CD4-positive, alpha-beta T cell treated with Interleukin-2 at 100 ng/mL for 4 hours (primary cell): ENCODE measurements around the gene ZIK1.
A peak's percentile ranks its signal among the peaks of the same experiment; 100 is the strongest.

Source experiments
- DNase-seq: peaks from one replicate; pipeline ENCODE4 v3.0.0-alpha.2; 2020; ENCODE audit warnings: low spot score

ZIK1 gene

DNA sequence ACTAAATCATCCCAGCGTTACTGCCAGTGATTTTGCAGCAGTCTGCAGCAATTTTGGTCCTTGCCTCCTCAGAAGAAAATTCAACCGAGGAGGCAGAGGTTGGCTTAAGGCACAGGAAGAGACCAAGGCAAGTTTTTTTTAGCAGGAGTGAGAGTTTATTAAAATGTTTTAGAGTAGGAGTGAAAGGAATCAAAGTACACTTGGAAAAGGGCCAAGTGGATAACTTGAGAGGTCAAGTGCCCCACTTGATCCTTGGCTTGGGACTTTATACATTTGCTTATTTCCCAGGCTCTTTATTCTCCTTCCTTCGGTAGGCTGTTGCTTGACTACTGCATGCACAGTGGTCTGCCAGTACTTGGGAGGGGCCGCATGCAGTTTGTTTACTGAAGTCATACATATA lies 27.2 kb downstream of the ZIK1 start:
- DNase-seq, result no peak

DNA sequence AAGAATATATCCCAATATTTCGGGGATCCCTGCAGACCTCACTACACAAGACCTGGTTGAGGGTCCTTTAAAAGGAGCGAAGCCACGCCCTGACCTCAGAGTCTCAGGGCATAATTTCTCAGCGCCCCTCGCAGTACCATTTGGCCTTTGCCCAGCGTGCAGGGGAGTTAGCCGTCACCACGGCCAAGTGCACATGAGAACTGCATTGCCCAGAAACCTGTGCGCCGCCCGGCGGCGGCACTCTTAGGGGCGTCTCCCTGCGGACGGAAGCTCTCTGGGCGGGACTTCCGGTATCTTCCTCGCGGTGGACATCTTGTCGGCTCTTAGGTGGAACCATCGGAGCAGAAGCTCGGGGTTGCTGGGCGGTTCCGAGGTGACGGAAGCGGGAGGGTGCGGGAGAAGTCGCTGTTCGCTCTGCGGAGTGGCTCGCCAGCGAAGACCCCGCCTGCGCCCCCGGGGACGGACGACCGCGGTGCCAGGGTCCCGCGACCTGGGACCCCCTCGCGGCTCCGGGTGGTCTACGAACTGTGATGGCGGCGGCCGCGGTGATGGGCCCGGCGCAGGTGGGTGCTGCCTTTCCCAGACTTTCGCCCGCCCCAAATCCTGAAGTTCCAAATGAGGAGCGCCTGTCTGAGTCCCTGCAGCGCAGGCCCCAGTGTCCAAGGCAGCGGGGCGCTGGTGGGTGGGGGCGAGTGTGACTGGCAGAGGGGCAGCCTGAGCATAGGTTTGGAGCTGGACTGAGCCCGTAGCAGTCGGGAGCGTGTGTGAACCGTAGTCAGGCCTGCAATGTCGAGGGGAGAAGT lies 30.2 kb downstream of the ZIK1 start, which contains the start of gene ZNF134:
TSS of gene ZNF134 (plus strand) at position 302 of the 803 bp plus-strand sequence. CDS start 5,227 bp downstream, outside the sequence.
- peak; percentile 93 for DNase-seq

DNA sequence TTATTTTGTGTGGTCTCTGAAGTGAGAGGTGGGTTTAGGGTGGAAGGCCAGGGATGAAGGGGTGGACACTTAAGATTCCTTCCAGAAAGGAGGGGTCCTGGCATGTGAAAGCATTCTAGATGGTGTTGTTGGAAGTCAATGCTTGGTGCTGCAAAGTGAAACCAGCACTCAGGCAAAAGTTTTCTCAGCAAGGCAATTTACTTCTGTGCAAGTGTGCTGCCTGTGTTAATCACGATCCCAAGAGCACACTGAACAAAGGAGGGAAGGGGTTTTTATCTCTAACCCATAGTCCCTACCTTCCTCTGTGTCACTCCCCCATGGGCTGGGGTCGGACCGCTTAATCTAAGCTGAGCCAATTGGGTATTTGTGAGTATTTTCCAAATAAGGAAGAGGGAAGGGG lies 31.4 kb downstream of the ZIK1 start:
- DNase-seq, result no peak

DNA sequence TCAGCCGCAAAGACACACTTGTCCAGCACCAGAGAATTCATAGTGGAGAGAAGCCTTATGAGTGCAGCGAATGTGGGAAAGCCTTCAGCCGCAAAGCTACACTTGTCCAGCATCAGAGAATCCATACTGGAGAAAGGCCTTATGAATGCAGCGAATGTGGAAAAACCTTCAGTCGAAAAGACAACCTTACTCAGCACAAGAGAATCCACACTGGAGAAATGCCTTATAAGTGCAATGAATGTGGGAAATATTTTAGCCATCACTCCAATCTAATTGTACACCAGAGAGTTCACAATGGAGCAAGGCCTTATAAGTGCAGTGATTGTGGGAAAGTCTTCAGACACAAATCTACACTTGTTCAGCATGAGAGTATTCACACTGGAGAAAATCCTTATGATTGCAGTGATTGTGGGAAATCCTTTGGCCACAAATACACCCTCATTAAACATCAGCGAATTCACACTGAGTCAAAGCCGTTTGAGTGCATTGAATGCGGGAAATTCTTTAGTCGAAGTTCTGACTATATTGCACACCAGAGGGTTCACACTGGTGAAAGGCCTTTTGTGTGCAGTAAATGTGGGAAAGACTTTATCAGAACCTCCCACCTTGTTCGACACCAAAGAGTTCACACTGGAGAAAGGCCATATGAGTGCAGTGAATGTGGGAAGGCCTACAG lies 36.9 kb downstream of the ZIK1 start:
- no peak for DNase-seq

DNA sequence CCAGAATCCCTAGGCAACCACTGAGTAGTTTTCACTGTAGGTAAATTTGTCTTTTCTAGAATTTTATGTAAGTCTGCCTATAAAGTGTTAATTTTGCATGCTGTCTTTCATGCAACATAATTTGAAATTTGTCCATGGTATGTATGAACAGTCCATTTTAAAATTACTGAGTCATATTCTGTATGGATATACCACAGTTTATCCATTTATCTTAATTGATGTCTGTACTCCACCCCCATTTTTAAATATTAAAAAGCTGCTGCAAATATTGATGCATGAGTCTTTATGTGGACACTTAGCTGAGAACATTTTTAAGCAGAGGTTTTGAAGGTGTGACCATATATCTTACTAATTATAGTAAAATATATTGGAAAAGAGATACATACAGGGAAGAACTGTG lies 39.1 kb downstream of the ZIK1 start:
- no peak for DNase-seq

DNA sequence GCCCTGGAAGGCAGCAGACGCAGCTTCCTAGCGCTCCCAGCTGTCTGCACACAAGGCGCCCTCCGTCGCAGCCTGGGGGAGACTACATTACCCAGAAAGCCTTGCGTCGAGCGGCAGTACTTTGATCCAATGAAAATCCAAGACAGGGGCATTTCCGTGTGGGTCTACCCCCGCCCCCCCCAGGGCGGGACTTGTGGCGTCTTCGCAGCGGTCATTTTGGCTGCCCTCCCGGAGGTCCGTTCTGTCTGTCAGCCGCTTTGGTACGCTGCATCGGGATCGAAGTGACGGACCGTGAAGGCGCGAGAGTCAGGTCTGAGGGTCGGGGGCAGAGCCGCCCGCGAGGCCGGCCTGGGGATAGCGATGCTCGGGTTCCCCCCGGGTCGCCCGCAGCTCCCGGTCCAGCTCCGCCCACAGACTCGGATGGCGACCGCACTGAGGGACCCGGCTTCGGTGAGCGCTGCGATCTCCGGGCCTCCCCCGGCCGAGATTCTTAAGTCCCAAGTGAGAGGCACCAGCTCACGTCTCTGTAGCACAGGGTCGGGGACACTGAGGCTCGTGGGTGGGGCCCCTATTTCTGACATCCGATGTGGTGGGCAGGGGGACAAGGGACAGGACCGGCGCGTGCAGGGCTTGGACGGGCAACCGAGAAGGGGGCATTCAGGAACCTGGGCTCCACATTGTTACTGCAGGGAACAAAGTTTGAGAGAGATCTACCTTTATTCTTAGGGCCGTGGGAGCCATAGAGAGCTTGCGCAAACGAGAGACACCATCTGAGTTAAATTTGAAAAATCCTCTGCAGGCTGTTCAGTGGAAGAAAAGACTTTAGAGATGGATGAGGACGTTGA lies 49.3 kb downstream of the ZIK1 start, which contains the start of gene ZNF211:
TSS of gene ZNF211 (plus strand) at position 182 of the 845 bp plus-strand sequence. CDS start at position 361, 179 bp downstream.
- DNase-seq, result peak; percentile 92

DNA sequence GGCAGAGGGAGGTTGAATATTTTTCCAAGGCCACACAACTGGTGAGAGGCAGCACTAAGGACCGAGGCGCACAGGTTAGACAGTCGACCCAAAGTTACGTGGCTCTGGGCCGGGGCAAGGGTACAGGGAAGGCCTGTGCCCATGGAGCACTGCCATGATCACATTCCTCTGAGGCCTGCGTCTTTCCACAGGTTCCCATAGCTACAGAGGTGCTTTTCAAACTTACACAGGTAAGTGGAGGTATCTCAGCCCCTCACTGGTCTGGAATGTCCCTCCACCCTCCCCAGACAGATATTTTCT lies 49.8 kb downstream of the ZIK1 start:
- no peak for DNase-seq

DNA sequence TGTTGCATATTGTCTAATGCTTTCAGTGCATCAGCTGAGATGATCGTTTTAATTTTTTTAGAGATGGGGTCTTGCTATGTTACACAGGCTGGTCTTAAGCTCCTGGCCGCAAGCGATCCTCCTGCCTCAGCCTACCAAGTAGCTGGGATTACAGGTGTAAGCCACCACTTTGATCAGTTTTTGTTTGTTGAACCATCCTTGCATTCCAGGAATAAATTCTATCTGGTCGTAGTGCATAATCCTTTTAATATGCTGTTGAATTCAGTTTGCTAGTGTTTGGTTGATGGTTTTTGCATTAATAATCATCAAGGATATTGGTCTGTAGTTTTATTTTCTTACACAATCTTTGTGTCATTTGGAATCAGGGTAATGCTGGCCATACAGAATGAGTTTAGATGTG lies 53.4 kb downstream of the ZIK1 start:
- no peak for DNase-seq

DNA sequence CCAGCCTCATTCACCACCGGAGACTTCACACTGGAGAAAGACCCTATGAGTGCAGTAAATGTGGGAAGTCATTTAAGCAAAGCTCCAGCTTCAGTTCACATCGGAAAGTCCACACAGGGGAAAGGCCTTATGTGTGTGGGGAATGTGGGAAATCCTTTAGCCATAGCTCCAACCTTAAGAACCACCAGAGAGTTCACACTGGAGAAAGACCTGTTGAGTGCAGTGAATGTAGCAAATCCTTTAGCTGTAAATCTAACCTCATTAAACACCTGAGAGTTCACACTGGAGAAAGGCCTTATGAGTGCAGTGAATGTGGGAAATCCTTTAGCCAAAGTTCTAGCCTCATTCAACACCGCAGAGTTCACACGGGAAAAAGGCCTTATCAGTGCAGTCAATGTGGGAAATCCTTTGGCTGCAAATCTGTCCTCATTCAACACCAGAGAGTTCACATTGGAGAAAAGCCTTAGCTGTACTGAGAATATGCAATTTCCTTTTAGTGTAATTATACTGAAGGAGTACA lies 57.8 kb downstream of the ZIK1 start:
- no peak for DNase-seq

DNA sequence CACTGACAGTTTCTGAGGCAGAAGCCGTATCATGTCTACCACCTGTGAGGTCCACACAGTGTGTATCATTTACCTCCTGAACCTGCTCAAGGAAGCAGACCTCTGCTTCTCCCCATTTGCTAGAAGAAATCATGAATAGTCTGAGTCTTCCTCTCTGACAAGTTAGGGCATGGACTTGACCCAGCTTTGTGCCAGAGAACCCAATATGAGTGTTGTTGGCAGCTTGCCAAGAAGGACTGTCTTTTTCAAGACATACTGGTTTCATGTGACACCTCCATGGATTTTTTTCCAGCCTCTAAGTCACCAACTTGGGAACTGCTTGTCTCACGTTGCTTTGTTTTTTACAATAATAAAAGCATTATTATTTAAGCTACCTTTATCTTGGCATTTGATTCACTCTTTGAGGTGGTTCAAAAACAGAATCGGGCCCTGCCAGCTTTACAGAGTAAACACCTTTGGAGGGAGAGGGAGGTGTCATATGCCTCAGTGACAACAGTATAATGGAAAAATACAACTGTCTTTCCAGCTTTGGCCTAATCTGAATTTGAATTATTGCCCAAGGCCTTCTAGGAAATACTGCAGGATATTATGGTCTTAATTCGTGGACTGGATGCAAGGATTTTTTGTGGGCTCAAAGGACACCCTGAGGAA lies 58.6 kb downstream of the ZIK1 start:
- no peak for DNase-seq
